ENCODE measurements around the gene MSH5. TPM values are rescaled to one million over a fixed set of nuclear protein-coding genes. Genes with fewer than 3 reads are reported as not detected.

The MSH5 gene
- total and polyA plus RNA-seq, 2 of the 13 experiments (the other 11 are each of a cell fraction or from before 2014, with no cell fraction given): 10.2 to 38.7 TPM

DNA sequence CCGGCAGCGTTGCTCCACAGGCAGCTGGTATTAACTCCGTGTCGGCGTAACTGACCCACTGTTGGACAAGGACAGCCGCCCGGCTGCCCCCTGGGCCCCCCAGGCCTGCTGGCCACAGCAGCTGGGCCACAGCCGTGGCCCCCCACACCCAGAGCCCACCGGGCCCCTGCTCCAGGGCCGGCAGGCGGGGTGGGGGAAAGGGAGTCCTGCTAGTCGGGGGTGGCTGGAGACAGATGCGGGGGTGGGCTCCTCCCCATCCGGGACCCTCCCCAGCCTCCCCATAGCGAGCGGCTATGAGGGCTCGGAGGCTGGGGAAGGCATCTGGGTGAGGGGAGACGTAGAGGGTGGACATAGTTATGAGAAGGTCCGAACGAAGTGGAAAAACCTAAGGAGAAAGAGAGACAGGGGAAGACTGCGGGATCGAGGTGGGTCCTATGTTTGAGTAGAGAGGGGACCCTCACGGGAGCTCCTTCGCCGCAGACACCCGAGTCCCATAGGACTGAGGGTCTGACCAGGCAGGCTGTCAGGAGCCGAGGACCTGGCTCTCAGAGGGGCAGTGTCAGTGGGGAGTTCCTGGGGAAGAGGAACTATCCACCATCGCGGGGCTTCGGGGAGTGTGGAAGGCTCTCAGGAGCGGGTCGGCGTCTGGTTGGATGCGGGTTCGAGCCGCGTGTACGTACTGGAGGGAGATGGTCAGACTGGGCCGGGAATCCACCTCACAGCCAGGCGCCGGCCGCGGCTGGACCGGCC, 55.2 kb downstream of the MSH5 start (continued):
- TF ChIP-seq, protein P1, sequence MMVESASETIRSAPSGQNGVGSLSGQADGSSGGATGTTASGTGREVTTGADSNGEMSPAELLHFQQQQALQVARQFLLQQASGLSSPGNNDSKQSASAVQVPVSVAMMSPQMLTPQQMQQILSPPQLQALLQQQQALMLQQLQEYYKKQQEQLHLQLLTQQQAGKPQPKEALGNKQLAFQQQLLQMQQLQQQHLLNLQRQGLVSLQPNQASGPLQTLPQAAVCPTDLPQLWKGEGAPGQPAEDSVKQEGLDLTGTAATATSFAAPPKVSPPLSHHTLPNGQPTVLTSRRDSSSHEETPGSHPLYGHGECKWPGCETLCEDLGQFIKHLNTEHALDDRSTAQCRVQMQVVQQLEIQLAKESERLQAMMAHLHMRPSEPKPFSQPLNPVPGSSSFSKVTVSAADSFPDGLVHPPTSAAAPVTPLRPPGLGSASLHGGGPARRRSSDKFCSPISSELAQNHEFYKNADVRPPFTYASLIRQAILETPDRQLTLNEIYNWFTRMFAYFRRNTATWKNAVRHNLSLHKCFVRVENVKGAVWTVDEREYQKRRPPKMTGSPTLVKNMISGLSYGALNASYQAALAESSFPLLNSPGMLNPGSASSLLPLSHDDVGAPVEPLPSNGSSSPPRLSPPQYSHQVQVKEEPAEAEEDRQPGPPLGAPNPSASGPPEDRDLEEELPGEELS (CRISPR knock-in tag; IDR thresholded peaks at IDR 0.05): no peak
- TF ChIP-seq, protein P2, sequence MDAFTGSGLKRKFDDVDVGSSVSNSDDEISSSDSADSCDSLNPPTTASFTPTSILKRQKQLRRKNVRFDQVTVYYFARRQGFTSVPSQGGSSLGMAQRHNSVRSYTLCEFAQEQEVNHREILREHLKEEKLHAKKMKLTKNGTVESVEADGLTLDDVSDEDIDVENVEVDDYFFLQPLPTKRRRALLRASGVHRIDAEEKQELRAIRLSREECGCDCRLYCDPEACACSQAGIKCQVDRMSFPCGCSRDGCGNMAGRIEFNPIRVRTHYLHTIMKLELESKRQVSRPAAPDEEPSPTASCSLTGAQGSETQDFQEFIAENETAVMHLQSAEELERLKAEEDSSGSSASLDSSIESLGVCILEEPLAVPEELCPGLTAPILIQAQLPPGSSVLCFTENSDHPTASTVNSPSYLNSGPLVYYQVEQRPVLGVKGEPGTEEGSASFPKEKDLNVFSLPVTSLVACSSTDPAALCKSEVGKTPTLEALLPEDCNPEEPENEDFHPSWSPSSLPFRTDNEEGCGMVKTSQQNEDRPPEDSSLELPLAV (CRISPR knock-in tag; conservative IDR thresholded peaks at IDR 0.05; ENCODE audit: low read depth): no peak
- TF ChIP-seq SMARCE1 (IDR thresholded peaks at IDR 0.05; ENCODE audit: borderline replicate concordance) (no peak), NFE2L1 (CRISPR knock-in tag; IDR thresholded peaks at IDR 0.05; ENCODE audit: borderline replicate concordance) (peak; percentile 15; the same call in 1 of the 2 replicates), MAF1 (CRISPR knock-in tag; IDR thresholded peaks at IDR 0.05; ENCODE audit: borderline replicate concordance) (no peak), PITX1 (CRISPR knock-in tag; IDR thresholded peaks at IDR 0.05) (peak; percentile 52; the same call in 1 of the 2 replicates), THAP11 (CRISPR knock-in tag; IDR thresholded peaks at IDR 0.05) (no peak), ZNF768 (CRISPR knock-in tag; IDR thresholded peaks at IDR 0.05) (no peak)
- TF ChIP-seq, protein P3, sequence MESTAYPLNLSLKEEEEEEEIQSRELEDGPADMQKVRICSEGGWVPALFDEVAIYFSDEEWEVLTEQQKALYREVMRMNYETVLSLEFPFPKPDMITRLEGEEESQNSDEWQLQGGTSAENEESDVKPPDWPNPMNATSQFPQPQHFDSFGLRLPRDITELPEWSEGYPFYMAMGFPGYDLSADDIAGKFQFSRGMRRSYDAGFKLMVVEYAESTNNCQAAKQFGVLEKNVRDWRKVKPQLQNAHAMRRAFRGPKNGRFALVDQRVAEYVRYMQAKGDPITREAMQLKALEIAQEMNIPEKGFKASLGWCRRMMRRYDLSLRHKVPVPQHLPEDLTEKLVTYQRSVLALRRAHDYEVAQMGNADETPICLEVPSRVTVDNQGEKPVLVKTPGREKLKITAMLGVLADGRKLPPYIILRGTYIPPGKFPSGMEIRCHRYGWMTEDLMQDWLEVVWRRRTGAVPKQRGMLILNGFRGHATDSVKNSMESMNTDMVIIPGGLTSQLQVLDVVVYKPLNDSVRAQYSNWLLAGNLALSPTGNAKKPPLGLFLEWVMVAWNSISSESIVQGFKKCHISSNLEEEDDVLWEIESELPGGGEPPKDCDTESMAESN (CRISPR knock-in tag; conservative IDR thresholded peaks at IDR 0.05): peak; percentile 38; the same call in 1 of the 2 replicates
- TF ChIP-seq, protein P4, sequence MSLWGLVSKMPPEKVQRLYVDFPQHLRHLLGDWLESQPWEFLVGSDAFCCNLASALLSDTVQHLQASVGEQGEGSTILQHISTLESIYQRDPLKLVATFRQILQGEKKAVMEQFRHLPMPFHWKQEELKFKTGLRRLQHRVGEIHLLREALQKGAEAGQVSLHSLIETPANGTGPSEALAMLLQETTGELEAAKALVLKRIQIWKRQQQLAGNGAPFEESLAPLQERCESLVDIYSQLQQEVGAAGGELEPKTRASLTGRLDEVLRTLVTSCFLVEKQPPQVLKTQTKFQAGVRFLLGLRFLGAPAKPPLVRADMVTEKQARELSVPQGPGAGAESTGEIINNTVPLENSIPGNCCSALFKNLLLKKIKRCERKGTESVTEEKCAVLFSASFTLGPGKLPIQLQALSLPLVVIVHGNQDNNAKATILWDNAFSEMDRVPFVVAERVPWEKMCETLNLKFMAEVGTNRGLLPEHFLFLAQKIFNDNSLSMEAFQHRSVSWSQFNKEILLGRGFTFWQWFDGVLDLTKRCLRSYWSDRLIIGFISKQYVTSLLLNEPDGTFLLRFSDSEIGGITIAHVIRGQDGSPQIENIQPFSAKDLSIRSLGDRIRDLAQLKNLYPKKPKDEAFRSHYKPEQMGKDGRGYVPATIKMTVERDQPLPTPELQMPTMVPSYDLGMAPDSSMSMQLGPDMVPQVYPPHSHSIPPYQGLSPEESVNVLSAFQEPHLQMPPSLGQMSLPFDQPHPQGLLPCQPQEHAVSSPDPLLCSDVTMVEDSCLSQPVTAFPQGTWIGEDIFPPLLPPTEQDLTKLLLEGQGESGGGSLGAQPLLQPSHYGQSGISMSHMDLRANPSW (CRISPR knock-in tag; IDR thresholded peaks at IDR 0.05; ENCODE audit: borderline replicate concordance): no peak
- TF ChIP-seq, protein P5, sequence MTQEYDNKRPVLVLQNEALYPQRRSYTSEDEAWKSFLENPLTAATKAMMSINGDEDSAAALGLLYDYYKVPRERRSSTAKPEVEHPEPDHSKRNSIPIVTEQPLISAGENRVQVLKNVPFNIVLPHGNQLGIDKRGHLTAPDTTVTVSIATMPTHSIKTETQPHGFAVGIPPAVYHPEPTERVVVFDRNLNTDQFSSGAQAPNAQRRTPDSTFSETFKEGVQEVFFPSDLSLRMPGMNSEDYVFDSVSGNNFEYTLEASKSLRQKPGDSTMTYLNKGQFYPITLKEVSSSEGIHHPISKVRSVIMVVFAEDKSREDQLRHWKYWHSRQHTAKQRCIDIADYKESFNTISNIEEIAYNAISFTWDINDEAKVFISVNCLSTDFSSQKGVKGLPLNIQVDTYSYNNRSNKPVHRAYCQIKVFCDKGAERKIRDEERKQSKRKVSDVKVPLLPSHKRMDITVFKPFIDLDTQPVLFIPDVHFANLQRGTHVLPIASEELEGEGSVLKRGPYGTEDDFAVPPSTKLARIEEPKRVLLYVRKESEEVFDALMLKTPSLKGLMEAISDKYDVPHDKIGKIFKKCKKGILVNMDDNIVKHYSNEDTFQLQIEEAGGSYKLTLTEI (CRISPR knock-in tag; conservative IDR thresholded peaks at IDR 0.05): no peak
- TF ChIP-seq, protein P6, sequence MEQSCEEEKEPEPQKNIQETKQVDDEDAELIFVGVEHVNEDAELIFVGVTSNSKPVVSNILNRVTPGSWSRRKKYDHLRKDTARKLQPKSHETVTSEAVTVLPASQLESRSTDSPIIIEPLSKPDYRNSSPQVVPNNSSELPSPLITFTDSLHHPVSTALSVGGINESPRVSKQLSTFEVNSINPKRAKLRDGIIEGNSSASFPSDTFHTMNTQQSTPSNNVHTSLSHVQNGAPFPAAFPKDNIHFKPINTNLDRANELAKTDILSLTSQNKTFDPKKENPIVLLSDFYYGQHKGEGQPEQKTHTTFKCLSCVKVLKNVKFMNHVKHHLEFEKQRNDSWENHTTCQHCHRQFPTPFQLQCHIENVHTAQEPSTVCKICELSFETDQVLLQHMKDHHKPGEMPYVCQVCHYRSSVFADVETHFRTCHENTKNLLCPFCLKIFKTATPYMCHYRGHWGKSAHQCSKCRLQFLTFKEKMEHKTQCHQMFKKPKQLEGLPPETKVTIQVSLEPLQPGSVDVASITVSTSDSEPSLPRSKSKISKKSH (CRISPR knock-in tag; IDR thresholded peaks at IDR 0.05; ENCODE audit: borderline replicate concordance): no peak

Data from HepG2 (cell line).